ENCODE data around the gene MRPS23.

The MRPS23 gene

GRCh38 chr17:57868910-57869616 lies 19.2 kb upstream of the MRPS23 start:
- FAIRE-seq (peak; percentile 83), DNase-seq (ENCODE audit: insufficient read length, low spot score) (no peak)
- TF ChIP-seq, protein P1, sequence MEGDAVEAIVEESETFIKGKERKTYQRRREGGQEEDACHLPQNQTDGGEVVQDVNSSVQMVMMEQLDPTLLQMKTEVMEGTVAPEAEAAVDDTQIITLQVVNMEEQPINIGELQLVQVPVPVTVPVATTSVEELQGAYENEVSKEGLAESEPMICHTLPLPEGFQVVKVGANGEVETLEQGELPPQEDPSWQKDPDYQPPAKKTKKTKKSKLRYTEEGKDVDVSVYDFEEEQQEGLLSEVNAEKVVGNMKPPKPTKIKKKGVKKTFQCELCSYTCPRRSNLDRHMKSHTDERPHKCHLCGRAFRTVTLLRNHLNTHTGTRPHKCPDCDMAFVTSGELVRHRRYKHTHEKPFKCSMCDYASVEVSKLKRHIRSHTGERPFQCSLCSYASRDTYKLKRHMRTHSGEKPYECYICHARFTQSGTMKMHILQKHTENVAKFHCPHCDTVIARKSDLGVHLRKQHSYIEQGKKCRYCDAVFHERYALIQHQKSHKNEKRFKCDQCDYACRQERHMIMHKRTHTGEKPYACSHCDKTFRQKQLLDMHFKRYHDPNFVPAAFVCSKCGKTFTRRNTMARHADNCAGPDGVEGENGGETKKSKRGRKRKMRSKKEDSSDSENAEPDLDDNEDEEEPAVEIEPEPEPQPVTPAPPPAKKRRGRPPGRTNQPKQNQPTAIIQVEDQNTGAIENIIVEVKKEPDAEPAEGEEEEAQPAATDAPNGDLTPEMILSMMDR (IDR thresholded peaks at IDR 0.05; ENCODE audit: insufficient read depth, missing control alignments), result no peak

DNA sequence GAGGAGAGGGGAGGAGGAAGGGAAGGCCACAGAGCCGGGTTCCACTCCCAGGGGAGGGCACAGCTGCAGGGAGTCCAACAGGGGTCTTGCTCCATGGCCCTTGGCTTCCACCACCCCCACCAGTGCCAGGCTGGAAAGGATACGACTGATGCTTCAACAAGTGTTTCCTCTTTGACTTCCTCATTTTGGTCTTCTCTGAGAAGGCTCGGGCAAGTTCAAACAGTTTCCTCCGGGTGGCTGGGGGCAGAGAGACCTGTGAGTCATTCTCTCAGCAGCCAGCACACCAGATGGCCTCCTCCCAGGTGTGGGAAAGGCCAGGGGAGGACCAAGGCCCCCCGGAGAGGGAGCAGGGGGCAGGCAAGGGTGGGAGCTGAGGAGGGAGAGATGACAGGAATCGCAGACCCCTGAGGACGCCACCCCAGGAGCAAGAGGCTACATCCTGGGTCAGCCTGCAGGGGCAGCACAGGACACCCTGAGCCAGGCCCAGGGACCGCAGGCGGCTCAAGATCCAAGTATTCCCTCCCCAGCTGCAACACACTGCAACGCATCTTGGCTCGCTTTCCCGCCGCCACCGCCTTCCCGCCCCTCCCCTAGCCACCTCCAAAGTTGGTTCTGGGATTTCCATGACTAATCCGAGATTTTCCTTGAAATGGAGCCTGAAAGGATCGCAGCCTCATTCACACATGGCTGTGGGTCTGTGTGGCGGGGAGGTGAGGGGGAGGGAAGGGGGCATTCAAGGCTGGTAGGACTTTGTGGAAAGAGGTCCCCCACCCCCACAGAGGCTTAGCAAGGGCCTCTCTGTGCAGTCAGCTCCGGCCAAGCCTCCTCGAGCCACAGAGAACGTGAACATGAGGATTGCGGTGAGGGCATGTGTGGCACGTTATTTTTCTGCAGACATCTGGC lies 18.4 kb upstream of the MRPS23 start:
- TF ChIP-seq, protein P1 (IDR thresholded peaks at IDR 0.05; ENCODE audit: insufficient read depth, missing control alignments), result peak; percentile 28
- FAIRE-seq, result no peak
- DNase-seq (ENCODE audit: insufficient read length, low spot score), result peak; percentile 83

- no peak for FAIRE-seq
- DNase-seq (ENCODE audit: insufficient read length, low spot score), result no peak
- TF ChIP-seq, protein P1 (IDR thresholded peaks at IDR 0.05; ENCODE audit: insufficient read depth, missing control alignments), result no peak
Measured at GRCh38 chr17:57867126-57867525, 17.3 kb upstream of the MRPS23 start.

DNA sequence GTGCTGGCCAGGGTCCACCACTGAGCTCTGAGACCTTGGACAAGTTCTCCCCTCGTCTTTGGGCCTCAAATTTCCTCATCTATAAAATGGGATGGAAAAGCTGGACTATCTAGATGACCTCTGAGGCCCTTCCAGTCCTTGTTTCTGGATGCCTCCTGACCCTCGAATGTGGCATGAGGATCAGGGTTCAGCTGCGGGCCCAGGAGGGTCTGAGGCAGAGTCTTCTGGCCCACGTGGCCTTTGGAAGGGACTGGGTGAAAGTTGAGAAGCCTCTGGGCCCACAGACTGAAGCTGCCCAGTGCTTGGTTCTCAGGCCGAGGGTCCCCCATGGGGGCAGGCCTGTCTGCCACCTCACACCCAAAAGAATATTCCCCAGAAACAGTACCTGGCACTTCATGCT lies 16.9 kb upstream of the MRPS23 start:
- DNase-seq (ENCODE audit: insufficient read length, low spot score) (no peak), FAIRE-seq (no peak)
- TF ChIP-seq, protein P1 (IDR thresholded peaks at IDR 0.05; ENCODE audit: insufficient read depth, missing control alignments), result no peak

GRCh38 chr17:57866319-57866718 lies 16.5 kb upstream of the MRPS23 start:
- TF ChIP-seq, protein P1 (IDR thresholded peaks at IDR 0.05; ENCODE audit: insufficient read depth, missing control alignments), result no peak
- DNase-seq (ENCODE audit: insufficient read length, low spot score) (no peak), FAIRE-seq (no peak)

DNA sequence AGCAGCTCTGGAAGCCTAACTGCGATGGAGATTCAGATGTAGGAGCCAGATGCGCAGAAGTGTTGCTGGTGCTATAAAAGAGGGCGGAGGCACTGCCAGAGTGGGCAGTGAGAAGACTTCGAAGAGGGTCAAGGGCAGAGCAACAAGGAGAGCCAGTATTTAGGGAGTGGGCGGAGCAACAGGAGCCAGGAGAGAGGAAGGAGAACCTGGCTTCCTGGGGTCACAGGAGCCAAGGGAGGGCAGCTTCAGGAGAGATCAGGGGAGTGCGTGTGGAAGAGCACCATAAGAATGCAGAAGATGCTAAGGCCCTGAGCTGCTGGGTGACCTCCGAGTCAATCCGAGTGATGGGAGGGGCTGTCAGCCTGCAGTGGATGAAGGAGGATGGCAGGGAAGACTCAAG lies 14.4 kb upstream of the MRPS23 start:
- FAIRE-seq (no peak), DNase-seq (ENCODE audit: insufficient read length, low spot score) (no peak)
- TF ChIP-seq, protein P1 (IDR thresholded peaks at IDR 0.05; ENCODE audit: insufficient read depth, missing control alignments), result no peak

Data from D721Med (cell line).